C4-2B (cell line): ENCODE results near the gene ACOT11.

Experiments
- ZFX ChIP-seq: fragments of 450-650 bp; IDR thresholded peaks from 2 replicates; pipeline ENCODE4 v1.6.1; 2017
- TF ChIP-seq, protein P1 (sequence below): fragments of 450-650 bp; conservative IDR thresholded peaks from 2 replicates; pipeline ENCODE4 v1.5.1; 2017; ENCODE audit warnings: mild to moderate bottlenecking

DNA sequence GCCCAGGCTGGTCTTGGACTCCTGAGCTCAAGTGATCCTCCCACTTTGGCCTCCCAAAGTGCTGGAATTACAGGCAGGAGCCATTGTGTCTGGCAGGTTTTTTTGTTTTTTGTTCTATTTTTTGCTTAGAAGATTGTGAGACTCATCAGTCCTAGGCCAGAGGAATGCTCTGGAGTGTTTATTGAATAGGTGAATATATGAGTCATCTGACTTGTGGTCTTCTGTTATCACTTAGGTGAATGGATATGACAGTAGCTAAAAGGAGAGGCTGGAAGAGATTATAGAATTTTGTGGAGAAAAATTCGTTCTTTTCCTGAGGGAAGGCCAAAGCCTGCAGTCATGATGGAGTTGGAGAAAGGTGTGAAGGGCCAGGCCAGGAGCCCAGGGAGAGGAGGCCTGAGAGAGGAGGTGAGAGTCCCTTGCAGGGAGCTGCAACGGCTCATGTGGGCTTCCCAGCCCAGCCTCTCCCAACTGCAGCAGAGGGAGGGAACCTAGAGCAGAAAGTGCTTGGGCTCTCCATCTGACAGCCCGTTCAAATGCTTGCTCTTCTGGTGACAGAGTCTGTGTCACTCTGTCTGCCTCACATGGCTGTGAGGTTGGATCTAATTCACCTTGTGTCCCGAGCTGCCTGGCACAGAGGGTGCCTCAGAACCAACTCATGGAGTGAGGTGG, 31.6 kb upstream of the ACOT11 start:
- TF ChIP-seq, protein P1, sequence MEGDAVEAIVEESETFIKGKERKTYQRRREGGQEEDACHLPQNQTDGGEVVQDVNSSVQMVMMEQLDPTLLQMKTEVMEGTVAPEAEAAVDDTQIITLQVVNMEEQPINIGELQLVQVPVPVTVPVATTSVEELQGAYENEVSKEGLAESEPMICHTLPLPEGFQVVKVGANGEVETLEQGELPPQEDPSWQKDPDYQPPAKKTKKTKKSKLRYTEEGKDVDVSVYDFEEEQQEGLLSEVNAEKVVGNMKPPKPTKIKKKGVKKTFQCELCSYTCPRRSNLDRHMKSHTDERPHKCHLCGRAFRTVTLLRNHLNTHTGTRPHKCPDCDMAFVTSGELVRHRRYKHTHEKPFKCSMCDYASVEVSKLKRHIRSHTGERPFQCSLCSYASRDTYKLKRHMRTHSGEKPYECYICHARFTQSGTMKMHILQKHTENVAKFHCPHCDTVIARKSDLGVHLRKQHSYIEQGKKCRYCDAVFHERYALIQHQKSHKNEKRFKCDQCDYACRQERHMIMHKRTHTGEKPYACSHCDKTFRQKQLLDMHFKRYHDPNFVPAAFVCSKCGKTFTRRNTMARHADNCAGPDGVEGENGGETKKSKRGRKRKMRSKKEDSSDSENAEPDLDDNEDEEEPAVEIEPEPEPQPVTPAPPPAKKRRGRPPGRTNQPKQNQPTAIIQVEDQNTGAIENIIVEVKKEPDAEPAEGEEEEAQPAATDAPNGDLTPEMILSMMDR: no peak
- TF ChIP-seq ZFX: no peak
